D721Med (cell line): ENCODE results near the gene FOXE1.

Experiments
- DNase-seq: peaks from one replicate; pipeline ENCODE4 v3.0.0; 2011; ENCODE audit warnings: low spot score; ENCODE audit not compliant: insufficient read length
- FAIRE-seq: peaks from 2 replicates; lab custom pipeline; 2011; peaks lifted over from hg19 to GRCh38; lab: Jason Lieb, UNC
- TF ChIP-seq, protein P1 (sequence below): IDR thresholded peaks from 2 replicates; pipeline ENCODE4 v1.5.1; 2012; ENCODE audit warnings: mild to moderate bottlenecking, control low read depth; ENCODE audit not compliant: insufficient read depth; ENCODE audit errors: missing control alignments

Gene FOXE1

DNA sequence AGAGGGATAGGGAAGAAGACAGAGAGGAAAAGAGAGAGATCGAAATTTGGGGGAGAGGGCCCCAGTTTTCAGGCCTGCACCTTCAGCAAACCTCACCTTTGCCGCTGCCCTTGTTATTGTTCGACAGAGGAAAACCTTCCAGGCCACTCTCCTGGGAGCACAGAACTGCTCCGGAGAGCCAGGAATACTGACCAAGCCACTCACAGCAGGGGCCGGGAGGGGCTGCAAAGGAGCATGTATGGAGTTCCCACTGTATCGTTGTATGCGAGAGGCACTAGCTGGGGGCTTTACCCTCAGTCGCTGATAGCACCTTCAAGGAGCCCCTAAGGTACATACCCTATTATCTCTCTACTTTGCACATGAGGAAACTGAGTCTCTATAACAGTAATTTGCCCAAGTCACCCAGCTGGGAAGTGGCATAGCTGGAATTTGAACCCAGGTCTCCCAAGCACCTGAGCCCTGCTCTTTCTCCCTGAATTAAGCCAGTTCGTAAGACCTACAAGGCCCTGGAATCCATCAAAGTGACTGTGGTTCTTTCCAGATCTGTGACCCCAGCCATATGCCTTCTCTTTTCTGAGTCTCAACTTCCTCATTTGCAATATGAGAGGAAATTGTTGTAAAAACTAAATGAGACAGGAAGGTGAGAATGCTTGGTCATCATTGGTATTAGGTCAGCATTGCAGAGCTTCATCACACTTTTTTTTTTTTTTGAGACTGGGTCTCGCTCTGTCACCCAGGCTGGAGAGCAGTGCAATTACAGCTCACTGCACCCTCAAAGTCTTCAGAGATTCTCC, 21.0 kb upstream of the FOXE1 start:
- FAIRE-seq (no peak), DNase-seq (no peak)
- TF ChIP-seq, protein P1, sequence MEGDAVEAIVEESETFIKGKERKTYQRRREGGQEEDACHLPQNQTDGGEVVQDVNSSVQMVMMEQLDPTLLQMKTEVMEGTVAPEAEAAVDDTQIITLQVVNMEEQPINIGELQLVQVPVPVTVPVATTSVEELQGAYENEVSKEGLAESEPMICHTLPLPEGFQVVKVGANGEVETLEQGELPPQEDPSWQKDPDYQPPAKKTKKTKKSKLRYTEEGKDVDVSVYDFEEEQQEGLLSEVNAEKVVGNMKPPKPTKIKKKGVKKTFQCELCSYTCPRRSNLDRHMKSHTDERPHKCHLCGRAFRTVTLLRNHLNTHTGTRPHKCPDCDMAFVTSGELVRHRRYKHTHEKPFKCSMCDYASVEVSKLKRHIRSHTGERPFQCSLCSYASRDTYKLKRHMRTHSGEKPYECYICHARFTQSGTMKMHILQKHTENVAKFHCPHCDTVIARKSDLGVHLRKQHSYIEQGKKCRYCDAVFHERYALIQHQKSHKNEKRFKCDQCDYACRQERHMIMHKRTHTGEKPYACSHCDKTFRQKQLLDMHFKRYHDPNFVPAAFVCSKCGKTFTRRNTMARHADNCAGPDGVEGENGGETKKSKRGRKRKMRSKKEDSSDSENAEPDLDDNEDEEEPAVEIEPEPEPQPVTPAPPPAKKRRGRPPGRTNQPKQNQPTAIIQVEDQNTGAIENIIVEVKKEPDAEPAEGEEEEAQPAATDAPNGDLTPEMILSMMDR: no peak

DNA sequence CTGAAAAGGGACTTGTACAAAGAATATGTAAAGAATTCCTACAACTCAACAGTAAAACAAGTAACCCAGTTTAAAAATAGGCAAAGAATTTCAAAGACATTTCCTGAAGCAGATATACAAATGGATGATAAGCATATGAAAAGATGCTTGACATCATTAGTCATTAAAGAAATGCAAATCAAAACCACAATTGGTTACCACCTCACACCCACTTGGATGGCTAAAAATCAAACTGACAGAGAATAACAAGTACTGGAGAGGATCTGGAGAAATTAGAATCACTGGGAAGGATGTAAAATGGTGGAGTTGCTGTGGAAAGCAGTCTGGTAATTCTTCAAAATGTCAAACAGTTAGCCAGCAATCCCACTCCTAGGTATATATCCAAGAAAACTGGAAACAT, 12.5 kb upstream of the FOXE1 start:
- DNase-seq: no peak
- no peak for FAIRE-seq
- TF ChIP-seq, protein P1: no peak

DNA sequence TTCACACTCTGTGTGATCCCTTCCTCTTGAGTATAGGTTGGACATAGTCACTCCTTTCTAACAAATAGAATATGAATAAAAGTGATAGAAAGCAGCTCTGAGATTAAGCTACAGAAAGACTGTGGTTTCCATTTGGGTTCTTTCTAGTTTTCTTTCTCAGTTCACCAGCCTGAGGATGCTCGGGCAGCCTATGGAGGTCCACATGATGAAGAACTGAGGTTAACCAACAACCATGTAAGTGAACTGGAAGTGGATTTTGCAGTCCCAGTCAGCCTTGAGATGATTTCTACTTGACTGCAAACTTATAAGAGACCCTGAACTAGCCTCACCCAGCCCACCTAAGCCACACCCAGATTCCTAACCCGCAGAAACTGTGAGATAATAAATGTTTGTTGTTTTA, 10.1 kb upstream of the FOXE1 start:
- FAIRE-seq (no peak), DNase-seq (no peak)
- TF ChIP-seq, protein P1: no peak

DNA sequence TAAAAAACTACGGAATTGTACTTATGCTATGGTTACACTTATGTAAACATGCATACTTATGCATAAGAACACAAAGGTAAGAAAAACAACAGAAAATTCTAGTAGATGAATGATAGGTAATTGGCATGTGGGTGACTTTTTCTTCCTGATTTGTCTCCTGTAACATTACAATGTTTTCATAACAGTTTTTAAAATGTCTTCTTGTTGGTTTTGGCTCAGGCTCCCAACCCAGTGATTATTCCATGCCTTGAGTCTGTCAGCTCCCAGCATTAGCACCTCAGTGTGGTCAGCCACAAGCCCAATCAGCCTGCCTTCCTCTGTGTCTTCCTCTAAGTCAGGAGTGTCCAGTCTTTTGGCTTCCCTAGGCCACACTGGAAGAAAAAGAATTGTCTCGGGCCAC, 7.9 kb upstream of the FOXE1 start:
- FAIRE-seq: no peak

DNA sequence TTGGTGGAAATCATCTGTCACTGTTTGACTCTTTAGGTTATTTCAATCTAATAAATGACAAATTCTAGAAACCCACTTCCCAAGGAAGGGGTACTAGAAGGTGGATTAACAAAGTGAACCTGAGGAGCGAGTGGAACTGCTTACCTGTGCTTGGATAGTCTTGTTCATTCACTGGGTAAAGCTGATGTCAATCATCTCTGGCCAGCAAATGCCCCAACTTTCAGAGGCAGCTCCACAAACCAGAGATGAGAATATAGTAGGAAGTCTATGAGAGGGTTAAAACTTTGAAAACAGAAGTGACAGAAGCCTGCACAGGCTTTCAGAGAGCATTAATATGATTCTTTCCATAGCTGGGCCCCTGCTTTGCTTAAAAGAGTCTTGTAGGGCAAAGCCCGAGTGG, 7.3 kb upstream of the FOXE1 start:
- no peak for DNase-seq
- TF ChIP-seq, protein P1: no peak
- no peak for FAIRE-seq

More for the DNA sequence above, 7.9 kb upstream of the FOXE1 start:
- DNase-seq: no peak
- TF ChIP-seq, protein P1: no peak

DNA sequence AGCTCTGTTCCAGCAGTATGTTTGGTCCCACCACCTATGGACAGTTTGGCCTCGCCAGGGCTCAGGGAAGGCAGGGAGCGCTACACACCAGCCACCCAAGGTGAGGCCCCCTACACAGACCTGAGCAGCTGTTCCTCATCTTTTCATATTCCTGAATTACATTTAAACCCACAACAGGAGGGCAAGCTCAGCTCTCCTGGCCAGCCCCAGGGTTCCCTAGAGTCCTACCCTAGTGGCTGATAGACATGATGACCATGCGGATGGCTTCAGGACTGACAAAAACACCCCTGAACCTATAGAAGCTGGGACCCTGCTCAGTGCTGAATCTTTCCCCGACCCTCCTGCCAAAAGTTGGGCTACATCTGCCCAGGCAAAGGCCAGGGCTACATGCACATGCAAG, 6.7 kb upstream of the FOXE1 start:
- FAIRE-seq: no peak
- TF ChIP-seq, protein P1: no peak
- DNase-seq: no peak
